Duodenal mucosa (tissue), 2 donors: ENCODE measurements around the gene EXOC4.

Experiments
- H3K27ac ChIP-seq: one replicate; pipeline ENCODE4 v1.7.0; 2013; ENCODE audit warnings: low read depth, low read length
- H3K27me3 ChIP-seq, 2 donors: one replicate each; pipeline ENCODE4 v1.7.0; 2013; ENCODE audit warnings: low read length in 2 of 2, control low read depth in 1 of 2; ENCODE audit not compliant: insufficient read depth in 2 of 2, control insufficient read depth in 1 of 2
- H3K36me3 ChIP-seq, 2 donors: one replicate each; pipeline ENCODE4 v1.7.0; 2013; ENCODE audit warnings: low read length in 2 of 2, control low read depth in 1 of 2; ENCODE audit not compliant: insufficient read depth in 2 of 2, control insufficient read depth in 1 of 2
- H3K4me1 ChIP-seq, 2 donors: one replicate each; pipeline ENCODE4 v1.7.0; 2013; ENCODE audit warnings: low read length in 2 of 2, control low read depth in 1 of 2; ENCODE audit not compliant: insufficient read depth in 2 of 2, control insufficient read depth in 1 of 2
- H3K4me3 ChIP-seq, 2 donors: one replicate each; pipeline ENCODE4 v1.7.0; 2013; ENCODE audit warnings: low read length in 2 of 2, low read depth in 1 of 2
- H3K9ac ChIP-seq, 2 donors: one replicate each; pipeline ENCODE4 v1.7.0; 2013; ENCODE audit warnings: low read length in 2 of 2, low read depth in 1 of 2
- H3K9me3 ChIP-seq, 2 donors: one replicate each; pipeline ENCODE4 v1.7.0; 2013; ENCODE audit warnings: low read length in 2 of 2, control low read depth in 1 of 2; ENCODE audit not compliant: control insufficient read depth in 1 of 2

Gene EXOC4

GRCh38 chr7:133911724-133912123 lies 658.8 kb downstream of the EXOC4 start:
- no peak overlapping the region for H3K9ac ChIP-seq
- H3K4me1 ChIP-seq: no peaks in the 10 kb centered on the region
- H3K36me3 ChIP-seq: no peaks in the 10 kb centered on the region
- H3K9me3 ChIP-seq: no peaks in the 10 kb centered on the region
- H3K4me3 ChIP-seq: no peak overlapping the region
- no peak overlapping the region for H3K27ac ChIP-seq
- H3K27me3 ChIP-seq: no peaks in the 10 kb centered on the region

DNA sequence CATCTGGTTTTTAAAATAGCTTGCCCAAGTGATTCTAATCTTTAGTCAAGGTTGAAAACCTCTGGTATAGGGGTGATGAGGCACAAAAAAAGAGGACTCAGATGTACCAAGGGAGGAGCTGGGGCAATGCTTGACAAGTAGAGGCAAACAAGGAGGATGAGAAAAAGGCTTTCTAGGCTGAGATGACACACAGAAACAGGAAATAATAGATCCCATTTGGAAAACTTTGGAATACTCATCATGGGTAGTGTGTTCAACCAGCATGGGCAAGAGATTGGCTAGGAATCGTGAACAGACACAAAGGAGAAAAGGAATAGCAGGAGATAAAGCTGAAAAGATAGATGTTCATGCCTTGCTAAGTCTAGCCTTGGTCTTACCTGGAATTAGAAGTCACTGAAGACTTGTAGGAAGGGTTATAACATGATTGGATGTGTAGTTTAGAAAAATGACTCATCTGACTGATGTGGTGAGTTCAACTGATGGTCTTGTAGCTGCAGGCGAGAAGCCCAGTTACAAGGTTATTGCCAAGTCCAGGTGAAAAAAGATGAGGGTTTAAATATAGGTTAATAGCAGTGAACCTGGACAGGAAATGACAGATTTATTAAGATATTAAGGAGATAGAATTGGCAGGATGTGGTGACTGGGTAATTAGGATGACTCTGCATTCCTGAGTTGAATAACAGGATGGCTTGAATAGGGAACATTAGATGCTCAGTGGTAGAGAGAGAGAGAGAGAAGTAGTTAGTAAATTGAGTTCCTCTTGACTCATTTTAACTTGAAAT lies 660.2 kb downstream of the EXOC4 start:
- H3K27me3 ChIP-seq: no peaks in the 10 kb centered on the region
- H3K27ac ChIP-seq: no peak overlapping the region
- no peaks in the 10 kb centered on the region for H3K36me3 ChIP-seq
- H3K9ac ChIP-seq: no peak overlapping the region
- H3K4me1 ChIP-seq: no peaks in the 10 kb centered on the region
- H3K9me3 ChIP-seq: no peaks in the 10 kb centered on the region
- H3K4me3 ChIP-seq: no peak overlapping the region

DNA sequence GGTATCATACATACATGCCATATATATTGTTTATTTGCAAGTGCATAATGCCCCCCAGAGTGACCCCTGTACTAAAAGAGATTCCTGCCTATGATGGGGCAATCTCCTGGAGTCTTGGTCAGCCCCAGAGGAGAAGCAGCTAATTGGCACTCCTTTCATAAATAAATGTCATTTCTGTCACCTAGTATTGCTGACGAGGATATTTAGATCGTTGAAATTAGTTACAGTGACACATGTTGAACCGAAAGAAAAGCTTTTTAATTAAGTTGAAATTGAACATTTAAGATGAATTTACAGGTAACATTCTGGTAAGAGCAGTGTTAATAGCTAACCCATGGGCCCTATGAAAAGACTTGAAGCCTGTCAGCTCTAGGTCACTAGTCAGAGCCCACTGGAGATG lies 663.7 kb downstream of the EXOC4 start:
- Histone ChIP-seq H3K4me3 (no peak overlapping the region), H3K27me3 (no peaks in the 10 kb centered on the region), H3K9me3 (peaks cover 2 to 13% of the 10 kb centered on the region in 2 donors), H3K36me3 (peaks cover 3 to 6% of the 10 kb centered on the region in 2 donors), H3K4me1 (no peaks in the 10 kb centered on the region), H3K9ac (no peak overlapping the region), H3K27ac (no peak overlapping the region)

DNA sequence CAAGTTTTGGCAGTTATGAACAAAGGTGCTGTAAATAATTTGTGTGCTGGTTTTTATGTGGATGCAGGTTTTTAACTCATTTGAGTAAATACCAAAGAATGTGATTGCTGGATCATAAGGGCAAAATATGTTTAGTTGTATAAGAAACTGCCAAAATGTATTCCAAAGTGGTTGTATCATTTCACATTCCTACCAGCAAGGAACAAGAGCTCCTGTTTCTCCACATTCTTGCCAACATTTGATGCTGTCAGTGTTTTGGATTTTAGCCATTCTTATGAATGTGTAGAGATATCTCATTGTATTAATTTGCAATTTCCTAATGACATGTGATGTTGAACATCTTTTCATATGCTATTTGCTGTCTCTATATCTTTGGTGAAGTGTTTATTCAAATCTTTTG lies 666.9 kb downstream of the EXOC4 start:
- H3K27ac ChIP-seq: no peak overlapping the region
- no peak overlapping the region for H3K4me3 ChIP-seq
- peaks cover 3 to 6% of the 10 kb centered on the region in 2 donors for H3K36me3 ChIP-seq
- H3K9me3 ChIP-seq: peaks cover 4 to 15% of the 10 kb centered on the region in 2 donors
- no peaks in the 10 kb centered on the region for H3K27me3 ChIP-seq
- no peaks in the 10 kb centered on the region for H3K4me1 ChIP-seq
- H3K9ac ChIP-seq: no peak overlapping the region

- Histone ChIP-seq H3K27me3 (no peaks in the 10 kb centered on the region), H3K36me3 (peaks cover 3 to 6% of the 10 kb centered on the region in 2 donors), H3K4me3 (no peak overlapping the region), H3K9ac (no peak overlapping the region), H3K27ac (no peak overlapping the region), H3K4me1 (no peaks in the 10 kb centered on the region), H3K9me3 (peaks cover 4 to 15% of the 10 kb centered on the region in 2 donors)
Measured at GRCh38 chr7:133921635-133922182, 668.8 kb downstream of the EXOC4 start.

DNA sequence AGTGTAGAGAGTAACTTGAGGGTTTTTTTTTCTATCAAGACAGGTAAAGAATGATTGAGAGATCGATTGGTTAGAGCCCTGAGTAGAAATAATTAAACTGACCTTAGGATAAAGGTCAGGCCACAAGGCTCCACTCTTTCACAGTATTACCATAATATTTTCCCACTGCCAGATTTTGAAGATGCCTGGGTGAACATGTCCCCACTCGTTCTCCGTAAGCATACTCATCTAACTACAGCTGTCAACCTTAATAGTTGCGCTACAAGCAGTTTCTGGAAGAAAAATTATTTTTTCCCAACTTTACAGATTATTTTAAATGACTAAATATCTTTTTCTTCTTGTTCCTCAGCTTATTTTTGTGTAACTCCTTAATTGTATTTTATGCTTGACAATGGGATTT lies 671.1 kb downstream of the EXOC4 start:
- Histone ChIP-seq H3K4me3 (no peak overlapping the region), H3K27ac (no peak overlapping the region), H3K36me3 (peaks cover 0 to 6% of the 10 kb centered on the region in 2 donors), H3K9ac (no peak overlapping the region), H3K27me3 (no peaks in the 10 kb centered on the region), H3K9me3 (peaks cover 4 to 15% of the 10 kb centered on the region in 2 donors), H3K4me1 (no peaks in the 10 kb centered on the region)

DNA sequence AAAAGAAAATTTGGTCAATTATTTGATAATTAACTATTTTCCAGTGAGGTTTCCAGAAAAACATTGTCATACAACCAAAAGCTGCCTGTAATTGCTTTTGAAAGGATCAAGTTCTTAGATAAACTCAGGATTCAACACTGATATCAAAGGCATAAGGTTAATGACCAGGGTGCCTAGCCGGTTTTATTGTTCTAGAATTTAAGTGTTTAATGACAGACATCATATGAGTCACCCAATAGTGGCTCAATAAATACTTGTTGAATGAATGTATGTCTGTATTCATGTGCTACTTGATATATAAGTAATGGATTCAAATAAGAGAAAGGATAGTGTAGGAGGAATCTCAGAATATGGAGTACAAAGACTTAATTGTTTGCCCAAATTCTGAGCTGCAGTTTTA lies 678.2 kb downstream of the EXOC4 start:
- H3K4me1 ChIP-seq: peaks cover 0 to 8% of the 10 kb centered on the region in 2 donors
- H3K27ac ChIP-seq: no peak overlapping the region
- H3K36me3 ChIP-seq: no peaks in the 10 kb centered on the region
- no peak overlapping the region for H3K9ac ChIP-seq
- H3K4me3 ChIP-seq: no peak overlapping the region
- H3K9me3 ChIP-seq: no peaks in the 10 kb centered on the region
- H3K27me3 ChIP-seq: no peaks in the 10 kb centered on the region

- Histone ChIP-seq H3K9me3 (no peaks in the 10 kb centered on the region), H3K27me3 (no peaks in the 10 kb centered on the region), H3K9ac (no peak overlapping the region), H3K4me1 (peaks cover 0 to 8% of the 10 kb centered on the region in 2 donors), H3K36me3 (no peaks in the 10 kb centered on the region), H3K27ac (no peak overlapping the region), H3K4me3 (no peak overlapping the region)
Measured at GRCh38 chr7:133932591-133932990, 679.7 kb downstream of the EXOC4 start.

DNA sequence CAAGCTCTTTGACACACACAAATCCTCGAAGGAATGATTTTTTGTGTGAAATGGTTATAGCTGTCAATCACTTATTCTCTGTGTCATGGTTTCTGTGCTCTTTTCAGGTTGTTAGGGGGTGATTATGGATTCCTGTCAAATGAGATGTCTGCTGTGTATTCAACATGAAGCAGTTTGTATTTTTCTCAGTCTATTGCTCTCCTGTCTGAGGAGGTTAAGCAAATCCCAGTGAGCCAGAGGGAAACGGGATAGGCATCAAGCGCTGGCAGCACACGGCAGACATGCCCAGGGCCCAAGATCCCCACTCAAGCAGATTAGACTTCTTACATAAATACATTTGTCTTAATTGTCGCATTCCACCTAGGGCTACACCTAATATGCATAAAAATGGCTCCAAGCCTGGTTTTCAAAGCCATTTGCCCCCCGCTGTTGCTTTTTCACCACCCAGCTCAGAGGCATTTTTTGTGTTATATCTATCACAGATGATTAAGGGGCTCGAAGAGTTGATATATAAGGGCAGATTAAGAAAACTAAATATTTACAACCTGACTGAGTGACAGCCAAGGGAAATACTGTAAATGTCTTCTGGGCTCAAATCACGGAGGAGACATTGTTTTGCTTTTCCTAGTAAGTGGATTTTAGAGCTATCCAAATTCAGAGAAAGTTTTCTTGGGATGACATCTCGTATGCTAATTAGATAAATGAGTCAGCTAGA lies 681.5 kb downstream of the EXOC4 start:
- Histone ChIP-seq H3K9ac (no peak overlapping the region), H3K27me3 (no peaks in the 10 kb centered on the region), H3K36me3 (no peaks in the 10 kb centered on the region), H3K9me3 (no peaks in the 10 kb centered on the region), H3K4me3 (no peak overlapping the region), H3K4me1 (peaks cover 0 to 8% of the 10 kb centered on the region in 2 donors), H3K27ac (no peak overlapping the region)

- H3K4me3 ChIP-seq: no peak overlapping the region
- no peak overlapping the region for H3K27ac ChIP-seq
- no peaks in the 10 kb centered on the region for H3K27me3 ChIP-seq
- no peaks in the 10 kb centered on the region for H3K36me3 ChIP-seq
- H3K9me3 ChIP-seq: no peaks in the 10 kb centered on the region
- no peak overlapping the region for H3K9ac ChIP-seq
- H3K4me1 ChIP-seq: peaks cover 0 to 8% of the 10 kb centered on the region in 2 donors
Measured at GRCh38 chr7:133934977-133935330, 682.1 kb downstream of the EXOC4 start.
